Sigmoid colon (tissue), 4 donors: ENCODE results near the gene GK2.

ENCODE experiments used
- CTCF ChIP-seq, 4 experiments: fragments of 450-650 bp in 3 of 4; fragments of 200-600 bp in 1 of 4; IDR thresholded peaks; one replicate each; pipeline ENCODE4 v1.5.1; 2016 to 2019; ENCODE audit warnings: antibody characterized with exemption in 4 of 4, mild to moderate bottlenecking in 3 of 4, moderate library complexity in 2 of 4
- EP300 ChIP-seq, 4 donors: sonication (generic); formaldehyde crosslinking; IDR thresholded peaks; one replicate each; pipeline ENCODE4 v1.6.1; 2017; ENCODE audit warnings: antibody characterized with exemption in 4 of 4

- no peak for TF ChIP-seq CTCF (IDR thresholded peaks at IDR 0.05)
- no peak for TF ChIP-seq EP300 (IDR thresholded peaks at IDR 0.05)
Observed at GRCh38 chr4:79445371-79445781, 37.3 kb upstream of the GK2 start.
